ENCODE results near the gene SAFB.
"Not testable (repeated sequence)": the region's sequence is repeated elsewhere in the genome, so short reads cannot be mapped to it uniquely, and the experiment has no call there.

Gene SAFB

GRCh38 chr19:5595745-5596144 lies 27.1 kb upstream of the SAFB start:
- DNase-seq = no peak

- no peak for DNase-seq
Observed at GRCh38 chr19:5600797-5601196, 22.1 kb upstream of the SAFB start.

- DNase-seq = no peak
Observed at GRCh38 chr19:5603626-5604025, 19.3 kb upstream of the SAFB start.

- no peak for DNase-seq
Observed at GRCh38 chr19:5605362-5605761, 17.5 kb upstream of the SAFB start.

GRCh38 chr19:5607318-5608275 lies 15.3 kb upstream of the SAFB start:
- DNase-seq = no peak

GRCh38 chr19:5608291-5608690 lies 14.6 kb upstream of the SAFB start:
- DNase-seq = no peak

GRCh38 chr19:5608766-5609165 lies 14.1 kb upstream of the SAFB start:
- DNase-seq = not testable (repeated sequence)

- DNase-seq = peak; percentile 8
Observed at GRCh38 chr19:5609881-5610448, 12.9 kb upstream of the SAFB start.

- no peak for DNase-seq
Observed at GRCh38 chr19:5612891-5613865, 9.7 kb upstream of the SAFB start.

- DNase-seq = no peak
Observed at GRCh38 chr19:5615756-5616327, 7.0 kb upstream of the SAFB start.

- no peak for DNase-seq
Observed at GRCh38 chr19:5617080-5617479, 5.8 kb upstream of the SAFB start.

- no peak for DNase-seq
Observed at GRCh38 chr19:5618591-5618990, 4.3 kb upstream of the SAFB start.

- DNase-seq = no peak
Observed at GRCh38 chr19:5619946-5620345, 2.9 kb upstream of the SAFB start.

- no peak for DNase-seq
Observed at GRCh38 chr19:5621311-5621944, 1.5 kb upstream of the SAFB start.

GRCh38 chr19:5621945-5622464 lies 878 bp upstream of the SAFB start:
- no peak for DNase-seq

GRCh38 chr19:5623397-5624017 lies 624 bp downstream of the SAFB start:
- DNase-seq = peak; percentile 28

- DNase-seq = peak; percentile 52
Observed at GRCh38 chr19:5624018-5624663, 1.3 kb downstream of the SAFB start.

GRCh38 chr19:5624741-5625278 lies 1.9 kb downstream of the SAFB start:
- no peak for DNase-seq

GRCh38 chr19:5625641-5626040 lies 2.8 kb downstream of the SAFB start:
- no peak for DNase-seq

GRCh38 chr19:5627395-5627904 lies 4.6 kb downstream of the SAFB start:
- peak; percentile 37 for DNase-seq
